Stimulated activated CD4-positive, alpha-beta T cell treated with anti-CD3 and anti-CD28 coated beads, Interleukin-12 subunit alpha, Interleukin-12 subunit beta, amount 100 ng/mL, for 4 hours (primary cell): ENCODE data around the gene KCTD5.
"Not testable (repeated sequence)": the region's sequence is repeated elsewhere in the genome, so short reads cannot be mapped to it uniquely, and the experiment has no call there.

ENCODE experiments used
- DNase-seq: peaks from one replicate; pipeline ENCODE4 v3.0.0-alpha.2; 2020

Gene KCTD5

GRCh38 chr16:2673066-2673999 is 9.0 kb upstream of the KCTD5 start:
- peak; percentile 93 for DNase-seq

DNA sequence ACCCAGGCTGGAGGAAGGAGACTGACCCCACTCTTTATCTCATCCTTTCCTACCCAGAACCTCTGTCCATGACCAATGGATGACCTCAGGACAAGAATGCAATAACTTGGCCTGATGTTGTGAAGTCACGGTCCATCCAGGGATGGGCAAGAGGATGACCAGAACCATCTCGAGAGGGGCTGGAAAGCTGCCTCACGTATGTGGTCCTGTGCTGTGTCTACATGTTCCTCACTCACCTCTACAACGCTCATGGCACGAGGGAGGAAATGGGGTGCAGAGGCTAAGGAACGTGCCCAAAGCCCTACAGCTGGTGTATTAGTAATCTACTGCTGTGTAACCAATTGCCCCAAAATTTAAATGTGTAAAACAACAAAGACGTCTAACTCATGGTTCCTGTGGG is 7.3 kb upstream of the KCTD5 start:
- no peak for DNase-seq

- no peak for DNase-seq
Measured at GRCh38 chr16:2675714-2676113, 6.6 kb upstream of the KCTD5 start.

- DNase-seq, result not testable (repeated sequence)
Measured at GRCh38 chr16:2676937-2677336, 5.4 kb upstream of the KCTD5 start.

GRCh38 chr16:2678206-2678965 is 3.9 kb upstream of the KCTD5 start:
- not testable (repeated sequence) for DNase-seq

DNA sequence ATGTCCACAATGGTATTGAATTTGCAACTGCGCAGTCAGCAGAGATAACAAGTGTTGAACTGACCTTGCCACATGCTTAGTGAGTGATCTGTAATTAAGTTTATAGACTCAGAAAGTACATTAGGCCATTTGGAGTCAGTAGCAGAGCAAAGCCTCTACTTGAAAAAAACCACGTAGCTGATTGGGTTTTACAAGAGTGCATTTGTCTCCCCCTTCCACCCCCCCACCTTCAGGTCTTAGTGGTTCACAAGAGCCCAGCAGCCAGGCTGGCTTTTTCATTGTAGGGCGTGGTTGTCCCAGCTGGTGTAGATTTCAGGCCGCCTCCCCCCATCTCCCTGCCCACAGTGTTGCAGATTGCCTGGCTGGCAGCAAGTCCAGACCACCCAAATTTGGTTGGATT is 2.4 kb upstream of the KCTD5 start:
- not testable (repeated sequence) for DNase-seq

GRCh38 chr16:2680360-2680759 is 2.0 kb upstream of the KCTD5 start:
- DNase-seq, result not testable (repeated sequence)

GRCh38 chr16:2683041-2683440 is 718 bp downstream of the KCTD5 start:
- DNase-seq, result not testable (repeated sequence)

GRCh38 chr16:2686075-2686474 is 3.8 kb downstream of the KCTD5 start:
- not testable (repeated sequence) for DNase-seq

DNA sequence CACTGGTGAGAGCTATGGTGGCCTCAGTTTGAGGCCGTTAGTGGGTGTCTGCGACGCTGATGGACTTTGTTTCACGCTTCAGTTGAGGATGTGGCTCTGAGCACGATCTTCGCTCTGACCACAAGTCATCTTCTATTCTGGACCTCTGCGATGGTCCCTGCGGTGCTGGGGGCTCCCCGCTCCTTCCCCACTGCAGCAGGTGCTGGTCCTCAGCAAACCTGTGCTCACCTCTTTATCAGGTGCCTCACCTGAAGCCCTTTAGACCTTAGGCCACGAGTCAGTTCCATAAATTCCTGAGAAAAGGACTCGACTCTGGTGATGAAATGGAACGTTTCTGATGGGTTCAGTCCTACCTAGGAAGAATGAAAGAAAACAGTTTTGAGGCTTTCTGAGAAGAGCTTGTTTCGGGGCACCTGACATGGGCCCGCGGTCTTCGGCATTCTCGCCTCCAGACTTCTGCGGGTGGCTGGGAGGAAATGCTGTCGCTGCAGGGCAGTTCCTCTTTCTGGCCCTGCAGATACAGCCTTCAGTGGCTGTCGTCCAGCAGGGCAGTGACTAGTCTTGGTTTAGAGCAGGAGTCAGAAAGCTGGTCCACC is 4.7 kb downstream of the KCTD5 start:
- no peak for DNase-seq

DNA sequence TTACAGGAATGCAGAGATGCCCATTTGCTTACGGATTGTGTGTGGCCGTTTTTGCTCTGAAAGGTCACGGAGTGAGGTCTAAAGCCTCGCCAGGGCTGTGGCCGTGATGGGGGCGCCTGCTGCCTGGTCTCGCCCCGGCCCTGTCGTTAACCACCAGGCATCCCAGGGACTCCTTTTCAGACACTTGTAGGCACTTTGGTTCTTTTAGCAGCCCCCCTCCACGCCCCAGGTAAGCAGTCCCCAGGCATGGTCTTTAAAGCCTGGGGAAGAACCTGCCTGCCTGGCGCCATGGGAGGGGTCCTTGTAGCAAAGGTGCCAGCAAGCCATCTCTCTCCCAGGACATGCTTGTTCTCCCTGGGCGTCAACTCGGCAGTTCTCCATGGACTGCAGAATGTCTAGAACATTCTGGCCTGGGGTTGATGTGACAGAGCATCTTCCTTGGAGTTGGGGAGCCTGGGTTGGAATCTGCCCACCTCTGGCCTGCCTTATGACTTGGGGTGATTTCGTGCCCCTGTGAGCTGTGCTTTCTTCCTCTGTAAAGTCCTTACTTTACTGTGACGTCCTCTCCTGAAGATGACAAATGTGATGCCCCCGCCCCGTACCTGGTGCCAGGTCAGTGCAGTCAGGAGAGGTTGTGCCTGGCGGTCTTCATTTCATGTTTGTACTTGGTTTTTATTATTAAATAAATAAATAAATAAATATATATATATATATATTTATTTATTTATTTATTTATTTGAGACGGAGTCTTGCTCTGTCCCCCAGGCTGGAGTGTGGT is 5.4 kb downstream of the KCTD5 start:
- no peak for DNase-seq

DNA sequence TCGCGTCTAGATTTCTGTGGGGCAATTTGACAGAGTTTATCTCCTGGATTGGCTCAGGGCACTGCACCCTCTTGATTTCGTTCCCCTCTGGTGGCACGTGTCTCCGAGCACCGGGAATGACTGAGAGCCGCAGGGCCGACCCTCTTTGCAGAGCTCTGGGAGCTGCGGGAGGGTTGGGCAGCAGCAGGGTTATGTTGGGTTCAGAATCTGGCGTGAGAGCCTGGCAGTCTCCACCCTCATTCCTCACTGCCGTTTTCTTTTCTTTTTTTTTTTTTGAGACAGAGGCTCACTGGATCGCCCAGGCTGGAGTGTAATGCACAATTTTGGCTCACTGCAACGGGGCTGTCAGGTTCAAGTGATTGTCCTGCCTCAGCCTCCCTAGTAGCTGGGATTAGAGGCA is 7.1 kb downstream of the KCTD5 start:
- not testable (repeated sequence) for DNase-seq

GRCh38 chr16:2689968-2690801 is 7.9 kb downstream of the KCTD5 start:
- no peak for DNase-seq

DNA sequence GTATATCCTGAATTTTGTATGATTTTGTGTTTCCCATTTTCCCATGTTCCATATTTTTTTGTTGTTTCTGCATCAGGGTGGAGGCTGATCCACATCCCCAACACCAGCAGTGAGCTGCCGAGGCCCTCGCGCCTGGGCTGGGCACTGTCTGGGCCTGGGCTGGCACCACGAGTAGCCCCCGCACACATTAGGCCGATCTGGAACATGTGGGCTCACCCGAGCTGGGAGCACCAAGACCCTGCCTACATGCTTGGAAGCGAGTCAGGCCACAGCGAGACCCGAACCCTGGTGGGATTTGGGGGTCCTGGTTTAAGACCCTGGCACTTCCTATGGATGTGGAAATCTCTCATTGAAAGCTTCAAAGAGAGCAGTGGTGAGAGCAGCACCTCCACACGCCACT is 8.5 kb downstream of the KCTD5 start:
- no peak for DNase-seq

DNA sequence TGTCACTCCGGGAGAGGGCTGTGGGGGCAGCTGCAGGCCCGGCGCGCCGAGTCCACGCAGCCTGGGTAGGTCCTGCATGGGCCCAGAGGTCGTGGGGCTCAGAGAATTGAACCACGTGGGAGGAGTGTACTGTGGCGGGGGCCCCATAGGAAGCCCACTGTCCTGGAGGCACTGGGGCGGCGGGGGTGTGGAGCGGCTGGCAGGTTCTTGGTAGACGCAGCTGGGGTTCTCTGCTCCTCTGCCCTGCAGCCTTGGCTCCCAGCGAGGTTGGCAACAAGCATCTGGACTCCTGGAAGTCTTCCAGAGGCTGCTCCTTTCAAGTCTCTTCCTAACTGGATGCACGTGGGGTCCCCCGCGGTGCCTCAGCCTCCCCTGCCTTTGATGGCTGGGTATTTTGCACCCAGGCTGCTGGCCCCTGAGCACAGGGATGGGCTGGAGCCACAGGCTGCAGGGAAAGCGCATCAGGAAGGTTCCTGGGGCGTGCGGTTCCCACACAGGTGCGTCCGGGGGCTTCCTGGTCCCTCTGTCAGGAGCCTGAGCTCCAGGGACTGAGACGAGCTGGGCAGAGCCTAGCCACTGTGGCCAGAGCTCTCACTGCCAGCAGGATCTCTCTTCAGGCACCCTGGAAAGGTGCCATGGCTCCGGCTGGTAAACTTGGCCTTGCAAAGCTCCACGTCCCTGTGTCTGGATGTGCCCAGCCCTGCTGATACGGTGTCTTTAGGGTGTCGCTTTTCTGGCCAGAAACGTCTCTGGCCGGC is 9.3 kb downstream of the KCTD5 start:
- DNase-seq, result no peak

DNA sequence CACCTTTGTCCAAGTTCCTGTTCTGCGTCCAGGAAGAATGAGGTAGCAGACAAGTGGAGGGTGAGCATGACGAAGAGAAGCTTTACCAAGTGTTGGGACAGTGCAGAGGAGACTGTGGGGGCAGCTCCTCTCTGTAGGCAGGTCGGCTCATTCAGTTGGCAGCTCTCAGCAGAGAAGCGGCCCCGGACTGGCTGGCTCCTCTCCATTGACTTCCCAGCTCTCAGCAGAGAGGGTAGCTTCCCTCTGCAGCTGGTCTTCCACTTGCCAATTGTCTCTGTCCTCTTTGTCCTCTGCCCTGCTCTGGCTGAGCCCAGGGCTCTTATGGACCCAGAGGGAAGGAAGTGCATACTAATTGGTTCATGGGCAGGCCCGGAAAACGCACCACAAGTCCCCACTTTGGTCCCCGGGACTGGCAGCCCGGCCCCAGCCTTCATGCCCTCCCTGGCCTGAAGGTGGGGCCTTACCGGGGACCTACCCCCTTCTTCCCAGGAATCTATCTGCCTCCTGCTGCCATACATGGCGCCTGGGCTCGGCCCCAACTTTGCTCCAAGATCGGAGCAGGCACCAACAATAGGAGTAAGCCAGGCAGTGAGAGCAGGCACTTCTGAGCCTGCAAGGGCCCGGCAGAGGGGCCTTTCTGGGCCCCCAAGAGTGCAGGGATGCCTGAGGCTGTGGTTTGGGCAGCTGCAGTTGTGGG is 10.1 kb downstream of the KCTD5 start:
- DNase-seq, result no peak

GRCh38 chr16:2692948-2693651 is 10.8 kb downstream of the KCTD5 start:
- DNase-seq, result no peak

- DNase-seq, result not testable (repeated sequence)
Measured at GRCh38 chr16:2696601-2697250, 14.4 kb downstream of the KCTD5 start.

DNA sequence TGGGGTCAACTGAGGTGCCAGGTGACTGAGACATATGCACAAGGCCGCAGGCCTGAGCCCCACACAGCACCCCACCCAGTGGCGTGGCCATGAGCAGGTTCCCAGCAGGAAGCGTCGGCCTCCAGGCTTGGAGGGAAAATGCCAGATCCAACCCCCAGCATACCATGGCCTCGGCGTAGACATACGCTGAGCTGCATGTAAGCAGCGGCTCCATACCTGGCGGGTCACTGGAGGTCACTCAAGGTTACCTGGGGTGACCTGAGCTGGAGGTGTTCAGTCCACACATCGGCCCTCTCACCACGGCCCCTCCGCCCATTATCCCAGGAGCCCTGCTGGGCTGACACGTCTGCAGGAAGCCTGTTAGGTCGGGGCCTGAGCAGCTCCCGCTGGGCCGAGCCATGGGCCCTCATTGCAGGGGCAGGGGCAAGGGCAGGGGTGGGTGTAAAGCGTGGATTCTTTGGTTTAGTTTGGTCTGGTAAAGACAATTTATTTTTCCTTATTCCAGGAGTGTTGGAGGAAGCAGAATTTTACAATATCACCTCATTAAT is 15.2 kb downstream of the KCTD5 start:
- no peak for DNase-seq
